GM23248 (cell line): ENCODE measurements around the gene SCAF11.

Experiments
- EZH2 ChIP-seq: fragments of 200-600 bp; sonication (generic); IDR thresholded peaks from 2 replicates; pipeline ENCODE4 v1.6.1; 2018; ENCODE audit warnings: antibody characterized with exemption, mild to moderate bottlenecking; ENCODE audit not compliant: insufficient read depth, poor library complexity, severe bottlenecking
- EZH2phosphoT487 ChIP-seq: fragments of 200-600 bp; sonication (generic); IDR thresholded peaks from 2 replicates; pipeline ENCODE4 v1.6.1; 2018; ENCODE audit warnings: antibody characterized with exemption, moderate library complexity, mild to moderate bottlenecking, low read depth; ENCODE audit not compliant: insufficient read depth

DNA sequence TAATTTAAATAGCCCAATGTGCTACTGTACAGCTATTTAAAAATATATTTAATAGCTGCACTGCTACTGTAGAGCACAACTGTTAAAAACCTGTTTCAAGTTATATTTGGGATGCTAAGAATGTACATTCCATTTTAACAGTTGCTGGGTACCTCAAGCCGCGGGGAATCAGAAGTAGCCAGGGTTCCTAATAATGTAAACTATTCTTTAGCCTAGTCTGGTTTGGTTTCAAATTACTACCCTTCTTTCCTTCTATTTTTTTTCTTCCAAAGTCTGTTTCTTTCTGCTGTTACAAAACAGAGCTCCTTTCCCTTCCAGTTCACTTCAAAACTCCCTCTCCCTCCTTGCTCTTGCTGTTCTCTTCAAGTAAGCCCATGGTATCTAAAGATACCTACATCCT lies 21.3 kb downstream of the SCAF11 start:
- no peak for TF ChIP-seq EZH2
- no peak for TF ChIP-seq EZH2phosphoT487
